Sigmoid colon (tissue), 7 donors: ENCODE measurements around the gene LYRM4. TPM values are rescaled to one million over a fixed set of nuclear protein-coding genes. Genes with fewer than 3 reads are reported as not detected.
"Not testable (repeated sequence)": the region's sequence is repeated elsewhere in the genome, so short reads cannot be mapped to it uniquely, and the experiment has no call there.

ENCODE experiments used
- DNase-seq: peaks from one replicate; pipeline ENCODE4 v3.0.0-alpha.2; 2019
- H3K27ac ChIP-seq, 4 donors: fragments of 200-600 bp; sonication (generic); one replicate each; pipeline ENCODE4 v1.5.1; 2016 to 2019; ENCODE audit warnings: mild to moderate bottlenecking in 1 of 4
- H3K27me3 ChIP-seq, 3 donors: fragments of 200-600 bp; sonication (generic); one replicate each; pipeline ENCODE4 v1.5.1; 2019; ENCODE audit warnings: mild to moderate bottlenecking in 1 of 3
- H3K36me3 ChIP-seq, 4 donors: fragments of 200-600 bp; sonication (generic); one replicate each; pipeline ENCODE4 v1.5.1; 2016 to 2019
- H3K4me1 ChIP-seq, 4 donors: fragments of 200-600 bp; sonication (generic); one replicate each; pipeline ENCODE4 v1.5.1; 2017 to 2019
- H3K4me3 ChIP-seq, 4 donors: fragments of 200-600 bp; sonication (generic); one replicate each; pipeline ENCODE4 v1.5.1; 2017 to 2019; ENCODE audit warnings: mild to moderate bottlenecking in 2 of 4, moderate library complexity in 1 of 4
- H3K9me3 ChIP-seq, 4 donors: fragments of 200-600 bp in 3 of 4; sonication (generic) in 3 of 4; one replicate each; pipeline versions ENCODE4 v1.5.1 to v1.6.1; 2013 to 2019
- CTCF ChIP-seq, 4 experiments: fragments of 450-650 bp in 3 of 4; fragments of 200-600 bp in 1 of 4; IDR thresholded peaks; one replicate each; pipeline ENCODE4 v1.5.1; 2016 to 2019; ENCODE audit warnings: antibody characterized with exemption in 4 of 4, mild to moderate bottlenecking in 3 of 4, moderate library complexity in 2 of 4
- EP300 ChIP-seq, 4 donors: sonication (generic); formaldehyde crosslinking; IDR thresholded peaks; one replicate each; pipeline ENCODE4 v1.6.1; 2017; ENCODE audit warnings: antibody characterized with exemption in 4 of 4
- POLR2A ChIP-seq, 2 donors: fragments of 450-650 bp; IDR thresholded peaks; one replicate each; pipeline ENCODE4 v1.6.1; 2016; ENCODE audit warnings: antibody characterized with exemption in 2 of 2, mild to moderate bottlenecking in 2 of 2, moderate library complexity in 2 of 2
- POLR2AphosphoS5 ChIP-seq, 4 donors: sonication (generic); formaldehyde crosslinking; IDR thresholded peaks; one replicate each; pipeline ENCODE4 v1.6.1; 2017; ENCODE audit warnings: antibody characterized with exemption in 4 of 4
- WGBS, 2 donors: extraction: QIAGEN DNeasy Blood & Tissue Kit; methylation state at CpG; one replicate each; pipeline ENCODE4 v1.1.7; 2013; 5-methylcytosine and 5-hydroxymethylcytosine counted together
- intact Hi-C: fragments of 100-400 bp; cut with DNase I; formaldehyde crosslinking; loops from one replicate; pipeline ENCODE4 v1.15.1; 2023
- polyA plus RNA-seq, 3 donors: library from polyadenylated mRNA; stranded (reverse); fragments of 200-250 nt; gene quantifications; one replicate each; pipeline ENCODE4 v1.2.3, GENCODE V29; 2013
- small RNA-seq, 3 donors: library from RNA; depleted of rRNA; stranded (forward); fragments of <200 nt; gene quantifications; one replicate each; pipeline ENCODE3, GENCODE V24; 2016
- total RNA-seq, 4 donors: library from RNA; depleted of rRNA; stranded (reverse); fragments of >200 nt; gene quantifications; one replicate each; pipeline ENCODE4 v1.1.0, GENCODE V29; 2016
- donor health status: healthy with polysubstance abuse.
- donor health status: Bipolar disorder and iron deficiency.
- donor health status: healthy.

LYRM4 gene
- total and polyA plus RNA-seq, 7 donors, result 11.3 to 29.3 (median 22.2) TPM

GRCh38 chr6:5066456-5067093 is 194.2 kb downstream of the LYRM4 start:
- TF ChIP-seq POLR2A (IDR thresholded peaks at IDR 0.05) (no peak), POLR2AphosphoS5 (IDR thresholded peaks at IDR 0.05) (no peak), EP300 (IDR thresholded peaks at IDR 0.05) (no peak), CTCF (IDR thresholded peaks at IDR 0.05) (no peak)

DNA sequence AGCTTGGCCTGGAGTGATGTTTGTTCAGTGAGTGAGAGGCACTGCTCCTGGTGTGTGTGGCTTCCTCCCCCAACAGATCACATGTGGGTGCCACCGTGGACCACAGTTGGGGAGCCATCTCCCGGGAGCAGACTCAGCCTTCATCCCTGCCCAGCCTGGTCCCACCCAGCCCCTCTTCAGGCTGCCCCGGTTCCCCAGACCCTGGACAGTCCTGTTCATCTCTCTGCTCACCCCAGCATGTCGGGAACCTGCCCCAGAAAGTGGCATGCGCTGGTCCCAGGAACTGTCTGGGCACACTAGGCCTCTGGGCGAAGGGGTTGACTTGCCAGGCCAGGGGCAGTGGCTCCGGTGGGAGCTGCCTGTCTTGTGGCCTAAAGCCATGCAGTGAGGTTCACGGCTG is 197.1 kb downstream of the LYRM4 start:
- Histone ChIP-seq H3K27ac (no peak overlapping the region), H3K4me1 (no peaks in the 10 kb centered on the region), H3K4me3 (no peak overlapping the region), H3K9me3 (peaks cover 0 to 6% (median 2%) of the 10 kb centered on the region in 4 donors), H3K36me3 (no peaks in the 10 kb centered on the region), H3K27me3 (no peaks in the 10 kb centered on the region)
- intact Hi-C loops, result no loop called here
- WGBS, 2 donors, result 90% methylated on average over 8 of the region's 8 CpGs
- no peak for DNase-seq
- no peak for TF ChIP-seq EP300 (IDR thresholded peaks at IDR 0.05)

More at GRCh38 chr6:5066456-5067093, 194.2 kb downstream of the LYRM4 start:
- peaks cover 0 to 6% (median 2%) of the 10 kb centered on the region in 4 donors for H3K9me3 ChIP-seq
- no peaks in the 10 kb centered on the region for H3K36me3 ChIP-seq
- H3K27me3 ChIP-seq, result no peaks in the 10 kb centered on the region
- no peak for DNase-seq
- 94 to 95% methylated on average over 24 of the region's 24 CpGs for WGBS, 2 donors
- H3K27ac ChIP-seq, result no peak overlapping the region
- intact Hi-C loops, result no loop called here
- H3K4me3 ChIP-seq, result no peak overlapping the region
- no peaks in the 10 kb centered on the region for H3K4me1 ChIP-seq

DNA sequence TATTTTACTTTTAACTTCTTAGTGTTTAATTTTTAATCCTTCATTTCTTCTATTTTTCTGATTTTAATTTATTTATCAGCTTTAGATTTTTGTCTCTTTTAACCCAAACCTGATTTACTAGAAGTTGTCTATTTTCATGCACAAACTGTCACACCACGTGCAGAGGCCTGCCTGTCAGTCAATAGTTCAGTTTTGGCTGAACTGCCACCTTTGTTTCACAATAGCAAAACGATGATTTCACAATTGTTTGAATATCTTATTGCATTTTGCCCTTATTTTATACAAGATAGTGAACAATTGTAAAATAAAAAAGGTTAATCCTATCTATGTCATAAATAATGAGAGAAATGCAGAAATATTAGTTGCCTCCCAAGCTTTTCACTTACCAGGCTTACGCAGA is 199.6 kb downstream of the LYRM4 start:
- Histone ChIP-seq H3K9me3 (no peaks in the 10 kb centered on the region), H3K27ac (no peak overlapping the region), H3K4me1 (peaks cover 0 to 7% (median 0%) of the 10 kb centered on the region in 4 donors), H3K36me3 (no peaks in the 10 kb centered on the region), H3K4me3 (no peak overlapping the region), H3K27me3 (no peaks in the 10 kb centered on the region)
- no peak for DNase-seq
- intact Hi-C loops, result no loop called here
- no peak for TF ChIP-seq POLR2A (IDR thresholded peaks at IDR 0.05)
- TF ChIP-seq CTCF (IDR thresholded peaks at IDR 0.05), result no peak
- no peak for TF ChIP-seq EP300 (IDR thresholded peaks at IDR 0.05)
- no peak for TF ChIP-seq POLR2AphosphoS5 (IDR thresholded peaks at IDR 0.05)
- 42 to 73% methylated on average over 3 of the region's 3 CpGs for whole genome bisulfite sequencing, 2 donors

- H3K4me3 ChIP-seq, intact Hi-C loops, H3K9me3 ChIP-seq, H3K36me3 ChIP-seq, H3K27ac ChIP-seq, H3K27me3 ChIP-seq, H3K4me1 ChIP-seq, DNase-seq: not testable (repeated sequence)
- WGBS, 2 donors, result 96 to 97% methylated on average over 9 of the region's 9 CpGs
These were observed 200.3 kb downstream of the LYRM4 start for GRCh38 chr6:5060439-5060838.

DNA sequence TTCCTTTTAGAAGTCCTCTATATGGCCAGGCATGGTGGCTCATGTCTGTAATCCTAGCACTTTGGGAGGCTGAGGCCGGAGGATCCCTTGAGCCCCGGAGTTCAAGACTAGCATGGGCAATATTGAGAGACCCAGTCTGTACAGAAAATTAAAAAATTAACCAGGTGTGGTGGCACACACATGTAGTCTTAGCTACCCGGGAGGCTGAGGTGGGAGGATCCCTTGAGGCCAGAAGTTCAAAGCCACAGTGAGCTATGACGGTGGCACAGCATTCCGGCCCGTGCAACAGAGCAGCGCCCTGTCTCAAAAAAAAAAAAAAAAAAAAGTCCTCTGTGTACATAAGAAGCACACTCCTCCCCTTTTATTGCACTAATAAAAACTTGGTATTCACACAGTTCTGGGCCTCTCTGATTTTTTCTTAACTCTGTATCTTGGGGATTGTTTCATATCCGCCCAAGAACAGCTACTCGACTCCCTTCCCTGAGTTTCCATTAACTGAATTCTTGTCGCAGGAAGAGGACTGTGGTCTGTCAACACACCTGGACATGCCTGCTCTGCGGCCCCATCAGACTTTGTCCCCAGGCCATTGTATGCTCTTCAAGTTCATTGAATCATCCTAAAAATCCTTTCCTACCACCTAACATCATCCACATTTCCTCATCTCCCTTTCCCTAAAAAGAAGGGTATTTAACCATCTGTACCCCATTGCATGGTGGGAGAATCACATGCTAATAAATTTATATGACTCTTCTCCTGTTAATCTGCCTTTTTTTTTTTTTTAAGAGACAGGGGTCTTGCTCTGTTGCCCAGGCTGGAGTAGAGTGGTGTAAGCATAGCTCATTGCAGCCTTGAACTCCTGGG is 201.5 kb downstream of the LYRM4 start:
- Histone ChIP-seq H3K9me3 (no peaks in the 10 kb centered on the region), H3K27me3 (no peaks in the 10 kb centered on the region), H3K4me3 (no peak overlapping the region), H3K27ac (no peak overlapping the region), H3K36me3 (no peaks in the 10 kb centered on the region), H3K4me1 (peaks cover 0 to 7% (median 0%) of the 10 kb centered on the region in 4 donors)
- DNase-seq, result no peak
- 33 to 75% methylated on average over 11 of the region's 11 CpGs for WGBS, 2 donors
- intact Hi-C loops, result no loop called here
- TF ChIP-seq CTCF (IDR thresholded peaks at IDR 0.05), result no peak
- TF ChIP-seq POLR2AphosphoS5 (IDR thresholded peaks at IDR 0.05), result no peak
- TF ChIP-seq POLR2A (IDR thresholded peaks at IDR 0.05), result no peak
- no peak for TF ChIP-seq EP300 (IDR thresholded peaks at IDR 0.05)

Small RNAs within 50 kb of the gene (small RNA-seq; reads per million reads assigned to genes)
- gene MIR3691, result 0.24 to 0.97 (median 0.44) reads per million in 3 donors

Other genes with a start within 250 kb of the LYRM4 start
- gene PPP1R3G, start 175.6 kb downstream of the LYRM4 start, total RNA-seq, result 1 to 10 TPM; 1.8 to 3.0 (median 2.2) TPM
- under 1 TPM; under 0.01 to 0.63 (median 0.23) TPM for gene PPP1R3G, start 175.6 kb downstream of the LYRM4 start, polyA plus RNA-seq
- gene FARS2, start 563 bp upstream of the LYRM4 start, total RNA-seq, result 10 to 100 TPM; 11.7 to 21.0 (median 14.8) TPM
- gene FARS2, start 563 bp upstream of the LYRM4 start, polyA plus RNA-seq, result 10 to 100 TPM in 1 of 3 donors, 1 to 10 TPM in 2; 8.1 to 14.4 (median 9.0) TPM